Activated CD4-positive, alpha-beta T cell treated with anti-CD3 and anti-CD28 coated beads, Interleukin-2, amount 50 U/mL, for 24 hours (primary cell): Measurements from ENCODE around the gene ITFG1.

Experiments used
- DNase-seq, 2 donors: peaks; one replicate each; pipeline ENCODE4 v3.0.0-alpha.2; 2020; ENCODE audit warnings: low read depth in 1 of 2, low spot score in 1 of 2

Gene ITFG1

GRCh38 chr16:47113130-47113529 is 347.7 kb downstream of the ITFG1 start:
- no peak for DNase-seq

DNA sequence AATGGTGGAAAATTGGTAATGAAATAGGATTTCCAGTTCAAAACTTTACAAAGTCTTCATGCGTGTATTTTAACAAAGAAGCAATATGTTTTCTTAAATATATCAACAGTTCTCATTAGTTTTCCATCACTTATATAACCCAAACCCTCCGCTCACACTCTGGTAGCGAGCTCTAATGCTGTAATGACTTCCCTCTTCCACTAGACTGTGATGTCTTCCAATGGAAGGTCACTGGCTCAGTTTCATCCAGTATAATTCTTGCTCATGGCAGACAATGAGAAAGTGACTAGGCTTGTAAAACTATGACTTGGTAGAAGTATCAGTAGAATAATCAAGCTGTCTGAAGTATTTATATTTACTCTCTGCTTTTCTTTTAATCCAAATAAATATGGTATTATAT is 349.9 kb downstream of the ITFG1 start:
- no peak for DNase-seq

- no peak for DNase-seq
Observed at GRCh38 chr16:47109361-47109760, 351.5 kb downstream of the ITFG1 start.
